Measurements from ENCODE around the gene TEX19. TPM values are rescaled to one million over a fixed set of nuclear protein-coding genes. Genes with fewer than 3 reads are reported as not detected.
A peak's percentile ranks its signal among the peaks of the same experiment; 100 is the strongest.

Gene TEX19
- total and polyA plus RNA-seq, 9 of the 15 experiments (the other 6 are each of a cell fraction or from before 2014, with no cell fraction given), result 0.10 to 4.9 (median 1.9) TPM

DNA sequence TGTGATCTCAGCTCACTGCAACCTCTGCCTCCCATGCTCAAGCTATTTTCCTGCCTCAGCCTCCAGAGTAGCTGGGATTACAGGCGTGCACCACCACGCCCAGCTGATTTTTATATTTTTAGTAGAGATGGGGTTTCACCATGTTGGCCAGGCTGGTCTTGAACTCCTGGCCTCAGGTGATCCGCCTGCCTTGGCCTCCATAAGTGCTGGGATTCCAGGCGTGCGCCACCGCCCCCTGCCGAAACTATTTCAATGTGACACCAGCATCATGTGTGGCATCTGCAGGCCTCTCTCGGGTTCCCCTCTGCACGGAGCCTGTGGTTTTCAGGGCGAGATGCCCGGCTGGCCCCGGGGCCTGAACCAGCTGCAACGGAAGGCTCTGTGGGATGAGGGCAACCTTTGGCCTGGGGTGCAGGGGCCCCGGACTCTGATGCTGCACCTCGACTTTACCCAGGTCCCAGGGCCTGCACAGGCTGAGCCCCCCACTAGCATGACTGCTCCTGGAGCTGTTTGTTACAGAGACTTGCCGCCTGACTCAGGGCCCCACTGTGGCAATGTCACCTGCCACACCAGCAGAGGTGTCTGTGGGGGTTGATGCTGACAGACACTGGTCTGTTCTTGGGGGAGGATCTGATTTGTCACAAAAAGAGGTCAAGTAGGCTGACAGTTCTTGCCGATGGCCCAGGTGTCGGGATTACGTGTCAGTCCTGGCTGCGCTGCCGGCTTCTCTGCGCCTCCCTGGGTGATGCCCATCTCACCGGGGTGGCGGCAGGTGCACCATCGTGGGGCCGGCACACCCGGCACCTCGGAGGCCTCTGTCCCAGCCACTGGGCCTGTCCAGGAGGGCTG, 8.6 kb upstream of the TEX19 start (continued):
- TF ChIP-seq CTCF (IDR thresholded peaks at IDR 0.05 in 2 of 3, conservative IDR thresholded peaks at IDR 0.05 in 1 of 3; ENCODE audit: insufficient read depth in 2 of 3, low read depth in 1 of 3, low read length in 3 of 3) (peak; percentile 49 to 64 (median 57); a peak in 4 of 6 replicates), ZNF436 (CRISPR knock-in tag; IDR thresholded peaks at IDR 0.05) (no peak), HDGF (IDR thresholded peaks at IDR 0.05) (0 out of 2 replicates have a peak, but pooled peaks have one; percentile 70), ARID1B (IDR thresholded peaks at IDR 0.05) (0 out of 2 replicates have a peak, but pooled peaks have one; percentile 16), CBX1 (IDR thresholded peaks at IDR 0.05; ENCODE audit: low read depth) (0 out of 2 replicates have a peak, but pooled peaks have one; percentile 32), FOXJ2 (tag; IDR thresholded peaks at IDR 0.05) (no peak), ZNF133 (CRISPR knock-in tag; IDR thresholded peaks at IDR 0.05) (no peak), NCOA2 (IDR thresholded peaks at IDR 0.05; ENCODE audit: partially characterized antibody in 2 of 2) (no peak), SRF (CRISPR knock-in tag; IDR thresholded peaks at IDR 0.05) (no peak), CTBP1 (IDR thresholded peaks at IDR 0.05; ENCODE audit: borderline replicate concordance) (peak; percentile 31; the same call in 1 of the 2 replicates)
- TF ChIP-seq, protein P1, sequence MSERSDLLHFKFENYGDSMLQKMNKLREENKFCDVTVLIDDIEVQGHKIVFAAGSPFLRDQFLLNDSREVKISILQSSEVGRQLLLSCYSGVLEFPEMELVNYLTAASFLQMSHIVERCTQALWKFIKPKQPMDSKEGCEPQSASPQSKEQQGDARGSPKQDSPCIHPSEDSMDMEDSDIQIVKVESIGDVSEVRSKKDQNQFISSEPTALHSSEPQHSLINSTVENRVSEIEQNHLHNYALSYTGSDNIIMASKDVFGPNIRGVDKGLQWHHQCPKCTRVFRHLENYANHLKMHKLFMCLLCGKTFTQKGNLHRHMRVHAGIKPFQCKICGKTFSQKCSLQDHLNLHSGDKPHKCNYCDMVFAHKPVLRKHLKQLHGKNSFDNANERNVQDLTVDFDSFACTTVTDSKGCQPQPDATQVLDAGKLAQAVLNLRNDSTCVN (CRISPR knock-in tag; IDR thresholded peaks at IDR 0.05), result 0 out of 2 replicates have a peak, but pooled peaks have one; percentile 22
- TF ChIP-seq, protein P2, sequence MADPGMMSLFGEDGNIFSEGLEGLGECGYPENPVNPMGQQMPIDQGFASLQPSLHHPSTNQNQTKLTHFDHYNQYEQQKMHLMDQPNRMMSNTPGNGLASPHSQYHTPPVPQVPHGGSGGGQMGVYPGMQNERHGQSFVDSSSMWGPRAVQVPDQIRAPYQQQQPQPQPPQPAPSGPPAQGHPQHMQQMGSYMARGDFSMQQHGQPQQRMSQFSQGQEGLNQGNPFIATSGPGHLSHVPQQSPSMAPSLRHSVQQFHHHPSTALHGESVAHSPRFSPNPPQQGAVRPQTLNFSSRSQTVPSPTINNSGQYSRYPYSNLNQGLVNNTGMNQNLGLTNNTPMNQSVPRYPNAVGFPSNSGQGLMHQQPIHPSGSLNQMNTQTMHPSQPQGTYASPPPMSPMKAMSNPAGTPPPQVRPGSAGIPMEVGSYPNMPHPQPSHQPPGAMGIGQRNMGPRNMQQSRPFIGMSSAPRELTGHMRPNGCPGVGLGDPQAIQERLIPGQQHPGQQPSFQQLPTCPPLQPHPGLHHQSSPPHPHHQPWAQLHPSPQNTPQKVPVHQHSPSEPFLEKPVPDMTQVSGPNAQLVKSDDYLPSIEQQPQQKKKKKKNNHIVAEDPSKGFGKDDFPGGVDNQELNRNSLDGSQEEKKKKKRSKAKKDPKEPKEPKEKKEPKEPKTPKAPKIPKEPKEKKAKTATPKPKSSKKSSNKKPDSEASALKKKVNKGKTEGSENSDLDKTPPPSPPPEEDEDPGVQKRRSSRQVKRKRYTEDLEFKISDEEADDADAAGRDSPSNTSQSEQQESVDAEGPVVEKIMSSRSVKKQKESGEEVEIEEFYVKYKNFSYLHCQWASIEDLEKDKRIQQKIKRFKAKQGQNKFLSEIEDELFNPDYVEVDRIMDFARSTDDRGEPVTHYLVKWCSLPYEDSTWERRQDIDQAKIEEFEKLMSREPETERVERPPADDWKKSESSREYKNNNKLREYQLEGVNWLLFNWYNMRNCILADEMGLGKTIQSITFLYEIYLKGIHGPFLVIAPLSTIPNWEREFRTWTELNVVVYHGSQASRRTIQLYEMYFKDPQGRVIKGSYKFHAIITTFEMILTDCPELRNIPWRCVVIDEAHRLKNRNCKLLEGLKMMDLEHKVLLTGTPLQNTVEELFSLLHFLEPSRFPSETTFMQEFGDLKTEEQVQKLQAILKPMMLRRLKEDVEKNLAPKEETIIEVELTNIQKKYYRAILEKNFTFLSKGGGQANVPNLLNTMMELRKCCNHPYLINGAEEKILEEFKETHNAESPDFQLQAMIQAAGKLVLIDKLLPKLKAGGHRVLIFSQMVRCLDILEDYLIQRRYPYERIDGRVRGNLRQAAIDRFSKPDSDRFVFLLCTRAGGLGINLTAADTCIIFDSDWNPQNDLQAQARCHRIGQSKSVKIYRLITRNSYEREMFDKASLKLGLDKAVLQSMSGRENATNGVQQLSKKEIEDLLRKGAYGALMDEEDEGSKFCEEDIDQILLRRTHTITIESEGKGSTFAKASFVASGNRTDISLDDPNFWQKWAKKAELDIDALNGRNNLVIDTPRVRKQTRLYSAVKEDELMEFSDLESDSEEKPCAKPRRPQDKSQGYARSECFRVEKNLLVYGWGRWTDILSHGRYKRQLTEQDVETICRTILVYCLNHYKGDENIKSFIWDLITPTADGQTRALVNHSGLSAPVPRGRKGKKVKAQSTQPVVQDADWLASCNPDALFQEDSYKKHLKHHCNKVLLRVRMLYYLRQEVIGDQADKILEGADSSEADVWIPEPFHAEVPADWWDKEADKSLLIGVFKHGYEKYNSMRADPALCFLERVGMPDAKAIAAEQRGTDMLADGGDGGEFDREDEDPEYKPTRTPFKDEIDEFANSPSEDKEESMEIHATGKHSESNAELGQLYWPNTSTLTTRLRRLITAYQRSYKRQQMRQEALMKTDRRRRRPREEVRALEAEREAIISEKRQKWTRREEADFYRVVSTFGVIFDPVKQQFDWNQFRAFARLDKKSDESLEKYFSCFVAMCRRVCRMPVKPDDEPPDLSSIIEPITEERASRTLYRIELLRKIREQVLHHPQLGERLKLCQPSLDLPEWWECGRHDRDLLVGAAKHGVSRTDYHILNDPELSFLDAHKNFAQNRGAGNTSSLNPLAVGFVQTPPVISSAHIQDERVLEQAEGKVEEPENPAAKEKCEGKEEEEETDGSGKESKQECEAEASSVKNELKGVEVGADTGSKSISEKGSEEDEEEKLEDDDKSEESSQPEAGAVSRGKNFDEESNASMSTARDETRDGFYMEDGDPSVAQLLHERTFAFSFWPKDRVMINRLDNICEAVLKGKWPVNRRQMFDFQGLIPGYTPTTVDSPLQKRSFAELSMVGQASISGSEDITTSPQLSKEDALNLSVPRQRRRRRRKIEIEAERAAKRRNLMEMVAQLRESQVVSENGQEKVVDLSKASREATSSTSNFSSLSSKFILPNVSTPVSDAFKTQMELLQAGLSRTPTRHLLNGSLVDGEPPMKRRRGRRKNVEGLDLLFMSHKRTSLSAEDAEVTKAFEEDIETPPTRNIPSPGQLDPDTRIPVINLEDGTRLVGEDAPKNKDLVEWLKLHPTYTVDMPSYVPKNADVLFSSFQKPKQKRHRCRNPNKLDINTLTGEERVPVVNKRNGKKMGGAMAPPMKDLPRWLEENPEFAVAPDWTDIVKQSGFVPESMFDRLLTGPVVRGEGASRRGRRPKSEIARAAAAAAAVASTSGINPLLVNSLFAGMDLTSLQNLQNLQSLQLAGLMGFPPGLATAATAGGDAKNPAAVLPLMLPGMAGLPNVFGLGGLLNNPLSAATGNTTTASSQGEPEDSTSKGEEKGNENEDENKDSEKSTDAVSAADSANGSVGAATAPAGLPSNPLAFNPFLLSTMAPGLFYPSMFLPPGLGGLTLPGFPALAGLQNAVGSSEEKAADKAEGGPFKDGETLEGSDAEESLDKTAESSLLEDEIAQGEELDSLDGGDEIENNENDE (IDR thresholded peaks at IDR 0.05; ENCODE audit: low read depth, low read length), result no peak
